CD4-positive, alpha-beta T cell (primary cell): ENCODE measurements around the gene CGB2. TPM values are rescaled to one million over a fixed set of nuclear protein-coding genes. Genes with fewer than 3 reads are reported as not detected.

Experiments used
- ATAC-seq: fragments of 200-7000 bp; cut with Tn5 transposase; one replicate; pipeline ENCODE4 v1.10.0; 2022; ENCODE audit warnings: mild to moderate bottlenecking; ENCODE audit not compliant: poor library complexity
- CTCF ChIA-PET: fragments of 350-600 bp; sonication (Branson Sonifier 250); formaldehyde crosslinking; loops from one replicate; lab custom pipeline; 2021; ENCODE audit warnings: antibody characterized with exemption, inconsistent platforms; lab: Charles Lee
- POLR2A ChIA-PET: fragments of 350-600 bp; sonication (Branson Sonifier 250); formaldehyde crosslinking; loops from one replicate; lab custom pipeline; 2021; ENCODE audit warnings: antibody characterized with exemption, inconsistent platforms; lab: Charles Lee
- DNase-seq, 14 experiments: peaks; one replicate each; pipeline ENCODE4 v3.0.0-alpha.2; 2013 to 2020; ENCODE audit warnings: mixed read lengths in 2 of 14
- H3K27ac ChIP-seq, 2 donors: one replicate each; pipeline versions ENCODE4 v1.5.1 to v1.7.0; 2013; ENCODE audit warnings: low read length in 2 of 2, low read depth in 1 of 2, mild to moderate bottlenecking in 1 of 2
- H3K27me3 ChIP-seq, 2 experiments: 1 replicate in 1 of 2; 2 replicates in 1 of 2; pipeline versions ENCODE4 v1.6.1 to v1.7.0; 2013; ENCODE audit warnings: low read length in 2 of 2, control low read depth in 1 of 2, mild to moderate bottlenecking in 1 of 2, moderate library complexity in 1 of 2; ENCODE audit not compliant: insufficient read depth in 2 of 2, control insufficient read depth in 1 of 2
- H3K36me3 ChIP-seq: one replicate; pipeline ENCODE4 v1.6.1; 2013; ENCODE audit warnings: low read length, control low read depth; ENCODE audit not compliant: insufficient read depth
- H3K4me1 ChIP-seq: one replicate; pipeline ENCODE4 v1.6.1; 2013; ENCODE audit warnings: low read length, control low read depth; ENCODE audit not compliant: insufficient read depth
- H3K4me3 ChIP-seq: one replicate; pipeline ENCODE4 v1.5.1; 2013; ENCODE audit warnings: mild to moderate bottlenecking, low read length, moderate library complexity
- H3K9me3 ChIP-seq, 2 experiments: 1 replicate in 1 of 2; 2 replicates in 1 of 2; pipeline versions ENCODE4 v1.6.1 to v1.7.0; 2013; ENCODE audit warnings: low read length in 2 of 2, mild to moderate bottlenecking in 2 of 2, control low read depth in 1 of 2, moderate library complexity in 1 of 2; ENCODE audit not compliant: control insufficient read depth in 1 of 2, insufficient read depth in 1 of 2
- H3K27ac Mint-ChIP-seq: one replicate; pipeline ENCODE4 v1.8.0; 2020; ENCODE audit warnings: mixed read lengths
- H3K27me3 Mint-ChIP-seq: one replicate; pipeline ENCODE4 v1.8.0; 2021; ENCODE audit warnings: mixed read lengths
- H3K36me3 Mint-ChIP-seq: one replicate; pipeline ENCODE4 v1.8.0; 2021; ENCODE audit warnings: low read depth, mixed read lengths
- H3K4me1 Mint-ChIP-seq: one replicate; pipeline ENCODE4 v1.8.0; 2021; ENCODE audit warnings: low read depth, mixed read lengths
- H3K4me3 Mint-ChIP-seq: one replicate; pipeline ENCODE4 v1.8.0; 2020; ENCODE audit warnings: mild to moderate bottlenecking, mixed read lengths
- H3K9me3 Mint-ChIP-seq: one replicate; pipeline ENCODE4 v1.8.0; 2020; ENCODE audit warnings: mixed read lengths
- CTCF ChIP-seq: fragments of 200-600 bp; IDR thresholded peaks from one replicate; pipeline ENCODE4 v1.8.0; 2022; ENCODE audit warnings: antibody characterized with exemption, mild to moderate bottlenecking
- intact Hi-C, 2 experiments: fragments of 100-400 bp; cut with DNase I in 1 of 2; cut with micrococcal nuclease in 1 of 2; formaldehyde crosslinking; loops; one replicate each; pipeline versions ENCODE4 v1.15.1 to v1.9.0; 2023 to 2025; cut with DNase I, micrococcal nuclease
- total RNA-seq, 174 experiments: library from RNA in 2 of 174; stranded (reverse) in 2 of 174; gene quantifications; one replicate each; pipeline ENCODE4 v1.2.3 and lab custom pipeline; 2021 to 2026

CGB2 gene
- total RNA-seq, 2 experiments from 2014 or later, result not detected

- CTCF ChIA-PET, result no interaction called here
- Mint-ChIP-seq H3K4me1 (peaks cover 21% of the 10 kb centered on the region), H3K4me3 (no peak overlapping the region), H3K27me3 (peaks cover 77% of the 10 kb centered on the region), H3K36me3 (no peaks in the 10 kb centered on the region), H3K27ac (no peak overlapping the region), H3K9me3 (no peaks in the 10 kb centered on the region)
- peaks cover 0 to 20% of the 10 kb centered on the region in 2 experiments for H3K9me3 ChIP-seq
- H3K4me3 ChIP-seq, result no peak overlapping the region
- peaks cover 40 to 58% of the 10 kb centered on the region in 2 experiments for H3K27me3 ChIP-seq
- POLR2A ChIA-PET, result no interaction called here
- H3K4me1 ChIP-seq, result peaks cover 26% of the 10 kb centered on the region
- intact Hi-C loops, result no loop called here
- DNase-seq (no peak), ATAC-seq (no peak)
- H3K27ac ChIP-seq, result no peak overlapping the region
- no peak for TF ChIP-seq CTCF
- H3K36me3 ChIP-seq, result no peaks in the 10 kb centered on the region
Observed at GRCh38 chr19:49061445-49061844, 29.8 kb downstream of the CGB2 start.

- no peak for ATAC-seq
- DNase-seq, result no peak
- Histone ChIP-seq H3K9me3 (peaks cover 0 to 7% of the 10 kb centered on the region in 2 experiments), H3K27me3 (peaks cover 33 to 51% of the 10 kb centered on the region in 2 experiments), H3K36me3 (no peaks in the 10 kb centered on the region), H3K4me3 (no peak overlapping the region), H3K4me1 (peaks cover 8% of the 10 kb centered on the region), H3K27ac (no peak overlapping the region)
- no peaks in the 10 kb centered on the region for H3K36me3 Mint-ChIP-seq
- ChIA-PET CTCF (no interaction called here), POLR2A (no interaction called here)
- peaks cover 4% of the 10 kb centered on the region for H3K4me1 Mint-ChIP-seq
- intact Hi-C loops, result no loop called here
- no peak for TF ChIP-seq CTCF
- H3K27me3 Mint-ChIP-seq, result peaks cover 72% of the 10 kb centered on the region
- H3K9me3 Mint-ChIP-seq, result no peaks in the 10 kb centered on the region
- H3K4me3 Mint-ChIP-seq, result no peak overlapping the region
- no peak overlapping the region for H3K27ac Mint-ChIP-seq
Observed at GRCh38 chr19:49064029-49064629, 32.4 kb downstream of the CGB2 start.

- intact Hi-C loops, result no loop called here
- H3K36me3 Mint-ChIP-seq, result no peaks in the 10 kb centered on the region
- H3K4me1 Mint-ChIP-seq, result no peaks in the 10 kb centered on the region
- Histone ChIP-seq H3K9me3 (peaks cover 0 to 7% of the 10 kb centered on the region in 2 experiments), H3K4me1 (peaks cover 8% of the 10 kb centered on the region), H3K4me3 (no peak within 1 kb of the TSS), H3K27ac (no peak within 1 kb of the TSS), H3K36me3 (no peaks in the 10 kb centered on the region), H3K27me3 (peaks cover 37 to 57% of the 10 kb centered on the region in 2 experiments)
- no peak within 1 kb of the TSS for H3K4me3 Mint-ChIP-seq
- no peak within 1 kb of the TSS for H3K27ac Mint-ChIP-seq
- ChIA-PET CTCF (no interaction called here), POLR2A (no interaction called here)
- no peak for TF ChIP-seq CTCF
- ATAC-seq, result peak; percentile 52
- DNase-seq, result peak in 1 of 14 experiments; percentile 35
- peaks cover 73% of the 10 kb centered on the region for H3K27me3 Mint-ChIP-seq
- H3K9me3 Mint-ChIP-seq, result no peaks in the 10 kb centered on the region
Observed at GRCh38 chr19:49064768-49065611, 33.3 kb downstream of the CGB2 start, which contains the start of gene NTF4. TSS of gene NTF4 (minus strand) at chr19:49064818. CDS start at chr19:49061997, 2,821 bp downstream.
